ENCODE data around the gene DGKD.

The DGKD gene

DNA sequence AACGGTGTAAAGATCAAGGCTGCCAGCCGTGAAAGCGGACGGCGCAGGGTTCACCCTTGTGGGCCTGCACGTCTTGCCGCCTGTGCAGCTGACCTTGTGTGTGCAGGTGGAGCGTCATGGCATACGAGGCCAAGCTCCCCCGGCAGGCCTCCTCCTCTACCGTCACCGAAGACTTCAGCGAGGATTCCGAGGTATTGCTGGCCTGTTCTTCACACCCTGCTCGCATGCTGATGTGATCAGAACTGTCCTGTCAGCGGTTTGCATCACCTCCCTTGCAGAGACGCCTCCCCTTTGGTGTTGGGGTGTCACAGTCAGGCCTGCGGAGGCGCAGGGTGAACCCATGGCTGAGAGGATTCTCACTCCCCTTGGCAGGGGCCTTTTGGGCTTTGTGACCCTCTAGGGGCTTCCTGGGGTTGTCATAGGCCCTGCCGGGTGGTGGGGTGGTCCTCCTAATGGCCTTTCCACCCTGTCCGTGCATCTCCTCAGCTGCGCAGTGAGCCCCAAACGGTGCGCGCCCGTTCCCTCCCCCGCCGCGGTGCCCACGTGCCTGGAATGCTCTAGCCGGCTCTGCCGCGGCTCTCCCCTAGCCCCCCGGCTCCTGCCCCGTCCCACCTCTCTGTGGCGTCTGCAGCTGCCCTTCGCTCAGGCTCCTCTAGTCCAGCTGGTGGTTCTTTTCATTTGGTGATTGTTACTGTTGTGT, 92.5 kb downstream of the DGKD start:
- DNase-seq (ENCODE audit: low spot score), result no peak

DNA sequence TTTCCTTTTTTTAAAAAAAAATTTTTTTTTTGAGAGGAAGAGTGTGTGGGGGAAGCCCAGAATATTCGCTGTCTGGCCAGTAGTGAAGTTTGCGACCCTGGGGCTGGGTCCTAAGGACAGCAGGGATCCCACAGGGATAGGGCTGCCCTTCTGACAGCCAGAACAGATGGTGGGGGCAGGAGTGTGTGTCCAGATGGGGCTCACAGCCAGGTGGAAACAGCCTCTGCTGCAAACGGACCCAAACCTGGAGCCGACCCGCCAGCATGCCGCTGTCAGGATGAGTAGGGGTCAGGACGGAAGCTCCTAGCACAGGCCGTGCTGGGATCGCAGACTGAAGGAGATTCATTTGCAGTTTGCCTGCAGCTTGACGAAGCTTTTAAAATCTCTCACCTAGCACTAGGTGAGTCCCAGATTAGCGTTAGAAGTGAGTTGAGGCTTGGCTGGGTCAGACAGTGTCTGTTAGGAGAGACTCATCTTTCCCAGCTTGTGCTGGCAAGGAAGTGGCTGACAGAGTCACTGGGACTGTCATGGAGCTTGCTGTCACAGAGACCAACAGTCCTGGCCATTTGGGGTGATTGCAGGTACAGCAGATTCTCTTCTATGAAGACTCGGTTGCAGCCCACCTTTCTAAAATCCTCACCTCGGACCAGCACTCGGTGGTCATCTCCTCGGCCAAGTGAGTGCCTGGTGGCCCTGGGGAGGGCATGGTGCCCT, 93.4 kb downstream of the DGKD start:
- no peak for DNase-seq (ENCODE audit: low spot score)

- DNase-seq (ENCODE audit: low spot score), result peak; percentile 16
These were observed 93.9 kb downstream of the DGKD start for GRCh38 chr2:233448220-233448559.

- DNase-seq (ENCODE audit: low spot score), result peak; percentile 23
These were observed 94.3 kb downstream of the DGKD start for GRCh38 chr2:233448575-233448974.

- peak; percentile 60 for DNase-seq (ENCODE audit: low spot score)
These were observed 95.0 kb downstream of the DGKD start for GRCh38 chr2:233449081-233449901.

GRCh38 chr2:233449921-233450863, 95.9 kb downstream of the DGKD start:
- DNase-seq (ENCODE audit: low spot score), result no peak

- DNase-seq (ENCODE audit: low spot score), result no peak
These were observed 96.7 kb downstream of the DGKD start for GRCh38 chr2:233450864-233451575.

DNA sequence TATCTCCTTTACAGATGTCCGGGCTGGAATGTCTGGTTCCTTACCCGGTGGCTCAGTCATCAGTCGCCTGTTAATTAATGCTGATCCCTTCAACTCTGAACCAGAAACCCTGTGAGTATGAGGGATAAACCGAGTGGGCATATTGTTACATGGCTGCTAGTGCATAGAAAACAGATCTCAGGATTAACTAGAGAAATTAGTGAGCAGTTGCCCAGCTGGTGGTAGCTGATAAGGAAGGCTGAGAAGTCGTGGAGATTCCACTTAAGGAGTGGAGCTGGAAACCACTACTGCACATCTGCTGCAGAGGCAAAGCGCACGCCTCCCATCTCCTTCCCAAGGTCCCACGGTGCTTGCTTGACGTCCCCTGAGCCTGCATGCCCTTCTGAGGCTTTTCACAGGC, 97.7 kb downstream of the DGKD start:
- DNase-seq (ENCODE audit: low spot score), result no peak

DNA sequence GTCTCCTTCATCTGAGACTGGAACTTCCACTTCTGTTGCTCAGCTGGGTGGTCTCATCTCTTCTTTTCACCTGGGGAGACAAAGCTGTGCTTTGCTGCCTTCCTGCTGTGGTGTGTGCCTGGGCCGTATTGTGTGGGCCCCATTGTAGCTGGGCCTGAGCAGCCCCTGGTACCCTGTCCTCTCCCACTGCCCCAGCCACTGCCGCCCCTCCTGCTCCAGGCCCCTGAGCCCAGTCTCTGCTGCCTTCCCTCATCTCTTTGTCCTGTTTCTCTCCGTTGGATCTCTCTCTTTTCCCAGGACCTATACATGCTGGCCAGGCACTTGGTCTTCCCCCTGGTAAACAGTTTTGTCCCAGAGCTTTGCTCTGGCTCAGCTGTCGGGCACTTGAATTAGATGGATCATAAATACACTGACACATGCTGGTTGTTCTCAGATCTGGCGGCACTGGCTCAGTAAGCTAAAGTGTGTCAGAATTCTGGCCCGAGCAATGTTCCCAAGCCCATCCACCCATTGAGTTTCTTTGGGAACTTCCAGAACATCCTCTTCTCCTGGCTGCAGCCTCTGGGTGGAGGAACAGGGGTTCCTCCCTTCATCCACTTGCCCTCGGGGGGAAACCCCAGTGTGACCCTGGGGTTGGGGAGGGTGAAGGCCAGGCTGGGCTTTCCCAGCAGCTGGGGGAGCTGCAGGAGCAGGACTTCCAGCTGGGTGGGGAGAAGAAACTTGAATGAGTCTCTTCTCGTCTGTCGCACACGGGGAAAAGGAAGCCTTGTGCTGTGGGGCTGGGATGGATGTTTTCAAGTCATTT, 99.0 kb downstream of the DGKD start:
- DNase-seq (ENCODE audit: low spot score), result no peak

- DNase-seq (ENCODE audit: low spot score), result no peak
These were observed 99.6 kb downstream of the DGKD start for GRCh38 chr2:233453916-233454315.

- DNase-seq (ENCODE audit: low spot score), result no peak
These were observed 100.7 kb downstream of the DGKD start for GRCh38 chr2:233455006-233455405.

DNA sequence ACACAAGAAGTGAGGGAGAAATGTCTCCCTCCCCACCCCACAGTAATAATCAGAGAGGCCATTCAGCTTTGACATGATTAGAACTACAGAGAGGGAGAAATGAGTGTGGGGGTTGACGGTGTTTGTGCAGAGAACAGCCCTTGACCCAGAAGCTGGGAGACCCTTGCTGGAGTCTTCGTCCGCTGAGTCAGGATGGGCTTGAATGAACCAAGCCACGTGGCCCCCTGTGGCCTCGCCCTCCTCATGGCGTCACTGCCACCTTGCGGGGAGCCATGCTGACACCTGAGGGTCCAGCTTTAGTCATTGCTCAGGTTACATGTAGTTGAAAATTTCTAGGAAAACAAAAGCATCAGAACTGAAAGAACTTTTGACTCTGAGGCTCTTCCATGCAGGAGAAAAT, 101.2 kb downstream of the DGKD start:
- no peak for DNase-seq (ENCODE audit: low spot score)

DNA sequence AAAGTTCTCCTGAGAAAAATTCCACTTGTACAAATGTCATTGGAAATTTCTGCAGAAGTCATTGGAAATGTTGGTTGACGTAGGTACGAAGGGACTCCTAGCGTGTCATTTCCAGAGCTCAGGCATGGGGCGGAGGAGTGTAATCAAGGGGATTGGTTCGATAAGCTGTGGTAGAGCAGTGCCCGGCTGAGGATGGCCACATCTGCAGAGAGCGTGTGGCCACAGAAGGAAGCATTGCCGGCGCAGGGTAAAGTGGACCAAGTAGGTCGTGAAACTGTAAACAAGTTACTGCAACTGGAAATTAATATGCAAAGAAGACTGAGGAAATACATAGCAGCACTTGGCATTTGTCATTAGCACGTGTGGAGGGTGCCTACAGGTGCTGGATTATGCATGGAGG, 101.8 kb downstream of the DGKD start:
- no peak for DNase-seq (ENCODE audit: low spot score)

DNA sequence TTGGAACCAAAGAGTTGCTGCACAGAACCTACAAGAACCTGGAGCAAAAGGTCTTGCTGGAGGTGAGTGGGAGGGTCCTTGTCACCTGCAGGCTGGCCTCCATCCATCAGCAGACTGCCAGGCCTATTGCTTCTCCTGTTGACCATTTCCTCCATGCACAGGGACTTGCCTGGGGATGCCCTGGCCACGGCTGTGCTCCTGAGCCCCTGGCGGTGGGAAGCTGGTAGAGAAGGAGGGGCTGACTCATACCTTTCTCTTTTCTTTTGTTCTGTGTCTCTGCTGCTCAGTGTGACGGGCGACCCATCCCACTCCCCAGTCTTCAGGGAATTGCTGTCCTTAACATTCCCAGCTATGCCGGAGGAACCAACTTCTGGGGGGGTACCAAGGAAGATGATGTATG, 102.6 kb downstream of the DGKD start:
- DNase-seq (ENCODE audit: low spot score), result no peak

DNA sequence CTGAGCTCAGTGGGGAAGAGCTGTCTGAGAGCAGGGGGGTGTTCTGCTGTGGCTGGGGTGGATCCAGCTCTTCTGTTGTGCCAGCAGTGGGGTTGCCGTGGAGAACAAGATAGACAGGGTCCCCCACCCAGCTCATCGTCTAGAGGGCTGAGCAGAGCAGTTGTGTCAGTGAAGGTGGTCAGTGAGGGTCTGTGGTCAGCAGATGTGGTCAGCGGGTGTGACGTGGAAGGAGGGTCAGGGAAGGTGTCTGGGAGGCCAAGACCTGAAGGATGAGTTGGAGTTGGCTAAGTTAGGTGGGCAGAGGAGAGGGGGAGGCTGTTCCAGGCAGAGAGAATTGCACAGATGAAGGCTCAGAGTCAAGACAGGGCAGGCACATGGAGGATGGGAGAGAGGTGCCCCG, 103.1 kb downstream of the DGKD start:
- DNase-seq (ENCODE audit: low spot score), result no peak

GRCh38 chr2:233458031-233458610, 103.8 kb downstream of the DGKD start:
- no peak for DNase-seq (ENCODE audit: low spot score)

- no peak for DNase-seq (ENCODE audit: low spot score)
These were observed 104.5 kb downstream of the DGKD start for GRCh38 chr2:233458826-233459225.

GRCh38 chr2:233459426-233459825, 105.1 kb downstream of the DGKD start:
- DNase-seq (ENCODE audit: low spot score), result no peak

DNA sequence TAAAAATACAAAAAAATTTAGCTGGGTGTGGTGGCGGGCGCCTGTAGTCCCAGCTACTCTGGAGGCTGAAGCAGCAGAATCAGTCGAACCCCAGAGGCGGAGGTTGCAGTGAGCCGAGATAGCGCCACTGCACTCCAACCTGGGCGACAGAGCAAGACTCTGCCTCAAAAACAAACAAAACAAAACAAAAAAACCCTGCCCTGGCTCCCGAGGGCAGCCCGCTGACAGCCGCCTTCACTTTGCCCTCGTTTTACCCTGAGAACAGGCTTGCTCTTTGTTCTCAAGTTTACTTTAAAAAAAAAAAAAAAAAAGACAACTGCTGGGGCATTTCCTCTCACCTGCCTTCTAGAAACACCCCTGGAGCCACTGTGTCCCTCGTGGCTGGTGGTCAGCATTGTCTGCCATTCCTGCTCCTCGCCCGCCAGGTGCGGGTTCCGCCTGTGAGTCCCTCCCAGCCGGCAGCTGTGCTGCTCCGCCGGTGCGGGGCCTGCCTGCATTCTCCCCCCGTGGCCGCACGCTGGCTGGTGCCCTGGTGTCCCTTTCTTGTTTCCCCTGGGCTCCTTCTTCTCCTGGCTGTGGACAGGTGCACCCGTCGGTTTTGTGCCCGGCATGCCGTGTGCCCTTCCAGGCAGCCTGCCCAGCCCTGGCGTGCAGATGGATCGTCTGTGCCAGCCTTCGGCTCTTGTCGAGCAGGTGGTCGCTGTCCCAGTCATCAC, 106.6 kb downstream of the DGKD start:
- DNase-seq (ENCODE audit: low spot score), result no peak

Measured in kidney tubule cell (primary cell).